GM12878 (cell line): ENCODE measurements around the gene CCDC78. TPM values are rescaled to one million over a fixed set of nuclear protein-coding genes. Genes with fewer than 3 reads are reported as not detected.

Source experiments
- ATAC-seq: fragments of 200-7000 bp; cut with Tn5 transposase; 3 replicates; pipeline ENCODE4 v1.9.1; 2020; ENCODE audit warnings: mild to moderate bottlenecking, moderate library complexity
- BruUV-seq: library from RNA; stranded (reverse); fragments of 400-500 nt; replicated peaks from 2 replicates; lab custom pipeline; 2021; lab: Mats Ljungman, UMichigan
- CTCF ChIA-PET: fragments of 300-600 bp; sonication (Branson Sonifier 250); formaldehyde crosslinking; extraction: SDS; loops from one replicate; lab custom pipeline; 2021; ENCODE audit warnings: inconsistent platforms; lab: Yijun Ruan, JAX
- POLR2A ChIA-PET: fragments of 350-600 bp; formaldehyde crosslinking; extraction: SDS; loops from one replicate; lab custom pipeline; 2021; ENCODE audit warnings: inconsistent platforms; lab: Charles Lee
- RAD21 ChIA-PET: fragments of 300-600 bp; sonication (Branson Sonifier 250); formaldehyde crosslinking; loops from one replicate; lab custom pipeline; 2023; ENCODE audit warnings: antibody characterized with exemption; ENCODE audit not compliant: unreplicated experiment; lab: Charles Lee
- SMC1A ChIA-PET: fragments of 300-600 bp; sonication (Branson Sonifier 250); formaldehyde crosslinking; loops from one replicate; lab custom pipeline; 2023; ENCODE audit not compliant: unreplicated experiment, uncharacterized antibody; lab: Charles Lee
- DNase-seq: peaks from one replicate; pipeline ENCODE4 v3.0.0-alpha.2; 2011; ENCODE audit warnings: low read depth, low spot score
- FAIRE-seq: peaks from 3 replicates; lab custom pipeline; 2011; peaks lifted over from hg19 to GRCh38; lab: Jason Lieb, UNC
- H2AFZ ChIP-seq: 2 replicates; pipeline ENCODE4 v1.6.0; 2011; ENCODE audit warnings: low read depth, low read length, control low read depth; ENCODE audit not compliant: control insufficient read depth
- H3K27ac ChIP-seq: 2 replicates; pipeline ENCODE4 v1.5.1; 2011; ENCODE audit warnings: control low read depth; ENCODE audit not compliant: control insufficient read depth, insufficient read depth
- H3K27me3 ChIP-seq, 2 experiments: replicated peaks in 1 of 2; 2 replicates each; pipeline versions ENCODE4 v1.6.0 to v1.6.1; 2011; ENCODE audit warnings: low read length in 1 of 2; ENCODE audit not compliant: control insufficient read depth in 2 of 2, insufficient read depth in 2 of 2
- H3K36me3 ChIP-seq, 2 experiments: 2 replicates each; pipeline ENCODE4 v1.5.1; 2011; ENCODE audit warnings: low read length in 1 of 2; ENCODE audit not compliant: control insufficient read depth in 2 of 2, insufficient read depth in 2 of 2
- H3K4me1 ChIP-seq: 2 replicates; pipeline ENCODE4 v1.6.1; 2011; ENCODE audit warnings: mild to moderate bottlenecking, low read length, moderate library complexity, mixed read lengths; ENCODE audit not compliant: control insufficient read depth, insufficient read depth
- H3K4me2 ChIP-seq: 2 replicates; pipeline ENCODE4 v1.6.0; 2011; ENCODE audit warnings: control low read depth; ENCODE audit not compliant: control insufficient read depth, insufficient read depth
- H3K4me3 ChIP-seq: fragments of 200-600 bp; sonication (generic); 2 replicates; pipeline ENCODE4 v1.5.1; 2016
- H3K79me2 ChIP-seq: 2 replicates; pipeline ENCODE4 v1.6.0; 2011; ENCODE audit warnings: low read length; ENCODE audit not compliant: control insufficient read depth, insufficient read depth
- H3K9ac ChIP-seq: 2 replicates; pipeline ENCODE4 v1.8.0; 2011; ENCODE audit warnings: low read length, control low read depth, mixed read lengths; ENCODE audit not compliant: control insufficient read depth, insufficient read depth
- H3K9me3 ChIP-seq: replicated peaks from 3 replicates; pipeline ENCODE4 v1.5.1; 2011; ENCODE audit warnings: mild to moderate bottlenecking, low read length; ENCODE audit not compliant: control insufficient read depth, insufficient read depth
- H4K20me1 ChIP-seq: 2 replicates; pipeline ENCODE4 v1.6.0; 2011; ENCODE audit not compliant: control insufficient read depth, insufficient read depth
- BCL11A ChIP-seq: IDR thresholded peaks from 2 replicates; pipeline ENCODE4 v1.6.1; 2011; ENCODE audit warnings: low read depth, low read length
- BHLHE40 ChIP-seq, 2 experiments: fragments of 450-650 bp in 1 of 2; IDR thresholded peaks; 2 replicates each; pipeline ENCODE4 v1.6.1; 2011 to 2017; ENCODE audit warnings: low read depth in 2 of 2, borderline replicate concordance in 1 of 2, improper control_type of control experiment in 1 of 2, low read length in 1 of 2, mild to moderate bottlenecking in 1 of 2
- CHD4 ChIP-seq: fragments of 200-600 bp; sonication (generic); IDR thresholded peaks from 2 replicates; pipeline ENCODE4 v1.6.1; 2016; ENCODE audit warnings: mild to moderate bottlenecking
- MEF2B ChIP-seq: fragments of 450-650 bp; IDR thresholded peaks from 2 replicates; pipeline ENCODE4 v1.6.1; 2018; ENCODE audit warnings: mild to moderate bottlenecking, moderate library complexity; ENCODE audit not compliant: partially characterized antibody, poor library complexity, severe bottlenecking
- NR2F1 ChIP-seq: fragments of 450-650 bp; conservative IDR thresholded peaks from 2 replicates; pipeline ENCODE4 v1.6.1; 2017; ENCODE audit warnings: mild to moderate bottlenecking
- SIN3A ChIP-seq: IDR thresholded peaks from 2 replicates; pipeline ENCODE4 v1.6.1; 2012; ENCODE audit warnings: low read depth, low read length, improper control_type of control experiment
- SIX5 ChIP-seq: IDR thresholded peaks from 2 replicates; pipeline ENCODE4 v1.6.1; 2011; ENCODE audit warnings: mild to moderate bottlenecking, low read depth, low read length, moderate library complexity; ENCODE audit not compliant: severe bottlenecking
- TARDBP ChIP-seq: IDR thresholded peaks from 2 replicates; pipeline ENCODE4 v1.6.1; 2016; ENCODE audit warnings: borderline replicate concordance
- ZNF24 ChIP-seq: fragments of 450-650 bp; IDR thresholded peaks from 2 replicates; pipeline ENCODE4 v1.6.1; 2017; ENCODE audit warnings: antibody characterized with exemption, mild to moderate bottlenecking
- ZNF592 ChIP-seq: fragments of 450-650 bp; IDR thresholded peaks from 2 replicates; pipeline ENCODE4 v1.6.1; 2017; ENCODE audit warnings: mild to moderate bottlenecking, moderate library complexity
- WGBS: methylation state at CpG from one replicate; pipeline ENCODE4 v1.1.6; 2016; ENCODE audit warnings: low lambda C conversion rate; ENCODE audit not compliant: insufficient replicate concordance, insufficient coverage; ENCODE audit errors: missing lambda C conversion rate; 5-methylcytosine and 5-hydroxymethylcytosine counted together
- in situ Hi-C: fragments of 300-500 bp; cut with MboI; formaldehyde crosslinking; loops from 9 replicates; pipeline ENCODE4 v1.14.3; 2018; ENCODE audit warnings: mixed read lengths
- intact Hi-C: fragments of 100-400 bp; cut with micrococcal nuclease; formaldehyde crosslinking; loops from one replicate; pipeline ENCODE4 v1.14.2; 2022; ENCODE audit not compliant: unreplicated experiment
- polyA plus RNA-seq, 11 experiments: library from polyadenylated mRNA; depleted of rRNA in 4 of 11; unstranded in 6 of 11; stranded (reverse) in 5 of 11; fragments of >200 nt; fragmentation: Nextera tagmentation in 4 of 11; fragmentation: Illumina TruSeq in 1 of 11; extraction: Ambion mirVana in 4 of 11; extraction: Trizol in 1 of 11; gene quantifications; 1 replicate in 1 of 11; 2 replicates in 10 of 11; pipeline versions ENCODE4 v1.2.1 to v1.2.3, GENCODE V29; 2011 to 2016; ENCODE audit warnings: inconsistent platforms in 2 of 11, missing spikeins in 2 of 11, low read depth in 1 of 11
- total RNA-seq, 4 experiments: library from RNA; depleted of rRNA in 3 of 4; stranded (reverse); fragments of >200 nt in 3 of 4; fragmentation: Illumina TruSeq in 1 of 4; extraction: Trizol in 1 of 4; gene quantifications; 2 replicates each; pipeline versions ENCODE4 v1.2.1 to v1.2.3, GENCODE V29; 2013 to 2021

CCDC78 gene
- total and polyA plus RNA-seq, 10 of the 15 experiments (the other 5 are each of a cell fraction or from before 2014, with no cell fraction given), result 0.10 to 26.2 (median 5.4) TPM

- in situ Hi-C loops (loop anchor here (5.0 kb wide), 1 partner anchor 47 kb away; the partner anchor contains the start of genes CHTF18 and RPUSD1), intact Hi-C loops (loop anchor here (2.0 to 5.0 kb wide), 2 partner anchors 20 to 47 kb away; partner anchors contain the start of genes ANTKMT, CHTF18 and RPUSD1)
- no peak for DNase-seq
- ChIA-PET SMC1A (no interaction called here), POLR2A (interaction anchor here (3.4 to 7.3 kb wide), 2 partner anchors 13 to 20 kb away, joined by 16 to 60 read pairs; partner anchors contain the start of genes ANTKMT, CCDC78 and HAGHL), CTCF (interaction anchor here (0.7 to 2.2 kb wide), 6 partner anchors 11 to 28 kb away, joined by 3 to 10 read pairs (median 5); partner anchors contain the start of gene METRN), RAD21 (no interaction called here)
- Histone ChIP-seq H2AFZ (peak overlapping the region; percentile 42), H3K27me3 (no peaks in the 10 kb centered on the region), H3K4me3 (peak overlapping the region; percentile 90), H4K20me1 (no peaks in the 10 kb centered on the region), H3K4me1 (peaks cover 33% of the 10 kb centered on the region), H3K9me3 (no peaks in the 10 kb centered on the region), H3K4me2 (peak overlapping the region; percentile 90), H3K9ac (peak overlapping the region; percentile 93), H3K79me2 (peaks cover 16% of the 10 kb centered on the region), H3K27ac (peak overlapping the region; percentile 76), H3K36me3 (peaks cover 0 to 4% of the 10 kb centered on the region in 2 experiments; a peak in 2 of 4 replicates)
- no TSS peak for BruUV-seq
- WGBS, result 0% methylated on average over 7 of the region's 22 CpGs
- ATAC-seq, result peak; percentile 39
- no peak for FAIRE-seq
- TF ChIP-seq NR2F1, result peak; percentile 75
- no peak for TF ChIP-seq TARDBP
These were observed 14.2 kb upstream of the CCDC78 start for GRCh38 chr16:740459-740763.

GRCh38 chr16:739560-740458 lies 13.6 kb upstream of the CCDC78 start:
- Histone ChIP-seq H3K9ac (peak overlapping the region; percentile 93), H3K27me3 (no peaks in the 10 kb centered on the region), H3K4me3 (peak overlapping the region; percentile 90), H2AFZ (peak overlapping the region; percentile 42; the same call in 1 of the 2 replicates), H3K4me1 (peaks cover 39% of the 10 kb centered on the region), H4K20me1 (no peaks in the 10 kb centered on the region), H3K79me2 (peaks cover 16% of the 10 kb centered on the region), H3K36me3 (peaks cover 2 to 6% of the 10 kb centered on the region in 2 experiments; a peak in 3 of 4 replicates), H3K27ac (peak overlapping the region; percentile 76), H3K4me2 (peak overlapping the region; percentile 90), H3K9me3 (no peaks in the 10 kb centered on the region)
- ChIA-PET RAD21 (interaction anchor here (0.6 kb wide), 1 partner anchor 28 kb away, joined by 3 read pairs; no protein-coding TSS in a partner anchor), SMC1A (no interaction called here), CTCF (interaction anchor here (0.8 to 2.2 kb wide), 7 partner anchors 15 to 45 kb away, joined by 3 to 10 read pairs (median 5); partner anchors contain the start of genes ANTKMT and METRN), POLR2A (interaction anchor here (3.4 to 7.3 kb wide), 2 partner anchors 13 to 19 kb away, joined by 16 to 60 read pairs; partner anchors contain the start of genes ANTKMT, CCDC78 and HAGHL)
- no peak for FAIRE-seq
- DNase-seq, result no peak
- TF ChIP-seq BCL11A, result no peak
- TF ChIP-seq SIX5, result no peak
- TF ChIP-seq ZNF592, result no peak
- TF ChIP-seq SIN3A, result no peak
- TF ChIP-seq BHLHE40 (IDR thresholded peaks at IDR 0.05; ENCODE audit: borderline replicate concordance in 1 of 2, low read depth in 2 of 2, low read length in 1 of 2), result no peak
- no peak for TF ChIP-seq MEF2B
- TF ChIP-seq ZNF24, result no peak
- no peak for TF ChIP-seq CHD4
- TF ChIP-seq NR2F1, result no peak
- 47% methylated on average over 35 of the region's 38 CpGs for WGBS
- intact Hi-C loops (loop anchor here (2.0 to 5.0 kb wide), 2 partner anchors 19 to 47 kb away; partner anchors contain the start of genes ANTKMT, CHTF18 and RPUSD1), in situ Hi-C loops (loop anchor here (5.0 kb wide), 1 partner anchor 47 kb away; the partner anchor contains the start of genes CHTF18 and RPUSD1)
- ATAC-seq, result peak; percentile 6
- TSS peak; percentile 75 for BruUV-seq
